ENCODE measurements around the gene GRIK1.

Gene GRIK1

GRCh38 chr21:29949991-29950390 is 10.2 kb upstream of the GRIK1 start:
- H3K9me3 ChIP-seq (ENCODE audit: control insufficient read depth, low read length), result no peaks in the 10 kb centered on the region

GRCh38 chr21:29947119-29947518 is 7.3 kb upstream of the GRIK1 start:
- Histone ChIP-seq H3K4ac (ENCODE audit: low read depth in 1 of 2, low read length in 2 of 2) (no peak overlapping the region), H2BK120ac (ENCODE audit: low read depth, low read length) (no peak overlapping the region), H3K27me3 (ENCODE audit: control insufficient read depth in 1 of 2, insufficient read depth in 1 of 2, low read length in 2 of 2) (peaks cover 9 to 10% of the 10 kb centered on the region in 2 experiments), H2AK5ac (ENCODE audit: low read length, severe bottlenecking) (no peak overlapping the region), H4K8ac (ENCODE audit: low read length) (no peak overlapping the region), H3K4me3 (ENCODE audit: insufficient read depth in 1 of 2, low read depth in 1 of 2, low read length in 2 of 2) (no peak overlapping the region), H3K79me1 (replicated peaks; ENCODE audit: low read length, poor library complexity, severe bottlenecking) (no peaks in the 10 kb centered on the region), H3K27ac (ENCODE audit: low read length, poor library complexity, severe bottlenecking) (no peak overlapping the region), H3K23ac (ENCODE audit: low read length in 2 of 2) (no peak overlapping the region), H2BK15ac (ENCODE audit: low read depth, poor library complexity, severe bottlenecking) (no peak overlapping the region), H3K4me1 (ENCODE audit: control insufficient read depth, insufficient read depth, low read depth, low read length) (no peaks in the 10 kb centered on the region), H3K18ac (ENCODE audit: low read depth in 1 of 2, low read length in 2 of 2) (no peak overlapping the region), H3K9me3 (ENCODE audit: control insufficient read depth, low read length) (no peaks in the 10 kb centered on the region), H4K91ac (ENCODE audit: low read length) (no peak overlapping the region), H3K36me3 (ENCODE audit: control insufficient read depth in 1 of 2, insufficient read depth in 2 of 2, low read depth in 1 of 2, low read length in 2 of 2) (no peaks in the 10 kb centered on the region), H2AFZ (ENCODE audit: low read depth, low read length) (no peak overlapping the region), H3K9ac (ENCODE audit: low read length) (no peak overlapping the region), H2BK5ac (ENCODE audit: low read depth, low read length, poor library complexity, severe bottlenecking) (no peak overlapping the region), H3K14ac (ENCODE audit: low read length in 2 of 2) (no peak overlapping the region), H2BK12ac (ENCODE audit: low read length in 2 of 2) (no peak overlapping the region), H3K4me2 (ENCODE audit: low read length, poor library complexity, severe bottlenecking) (no peak overlapping the region)
- 80% methylated on average over 9 of the region's 9 CpGs for WGBS
- no peak for DNase-seq

More at GRCh38 chr21:29949991-29950390, 10.2 kb upstream of the GRIK1 start:
- Histone ChIP-seq H3K14ac (ENCODE audit: low read length in 2 of 2) (no peak overlapping the region), H2AFZ (ENCODE audit: low read depth, low read length) (no peak overlapping the region), H3K23ac (ENCODE audit: low read length in 2 of 2) (no peak overlapping the region), H2AK5ac (ENCODE audit: low read length, severe bottlenecking) (no peak overlapping the region), H3K4ac (ENCODE audit: low read depth in 1 of 2, low read length in 2 of 2) (no peak overlapping the region), H3K27ac (ENCODE audit: low read length, poor library complexity, severe bottlenecking) (no peak overlapping the region), H3K4me3 (ENCODE audit: insufficient read depth in 1 of 2, low read depth in 1 of 2, low read length in 2 of 2) (no peak overlapping the region), H2BK120ac (ENCODE audit: low read depth, low read length) (no peak overlapping the region), H3K36me3 (ENCODE audit: control insufficient read depth in 1 of 2, insufficient read depth in 2 of 2, low read depth in 1 of 2, low read length in 2 of 2) (no peaks in the 10 kb centered on the region), H4K8ac (ENCODE audit: low read length) (no peak overlapping the region), H3K27me3 (ENCODE audit: control insufficient read depth in 1 of 2, insufficient read depth in 1 of 2, low read length in 2 of 2) (peaks cover 0 to 10% of the 10 kb centered on the region in 2 experiments), H3K9ac (ENCODE audit: low read length) (no peak overlapping the region), H3K18ac (ENCODE audit: low read depth in 1 of 2, low read length in 2 of 2) (no peak overlapping the region), H2BK15ac (ENCODE audit: low read depth, poor library complexity, severe bottlenecking) (no peak overlapping the region), H3K4me2 (ENCODE audit: low read length, poor library complexity, severe bottlenecking) (no peak overlapping the region), H2BK12ac (ENCODE audit: low read length in 2 of 2) (no peak overlapping the region), H4K91ac (ENCODE audit: low read length) (no peak overlapping the region), H3K4me1 (ENCODE audit: control insufficient read depth, insufficient read depth, low read depth, low read length) (no peaks in the 10 kb centered on the region), H3K79me1 (replicated peaks; ENCODE audit: low read length, poor library complexity, severe bottlenecking) (no peaks in the 10 kb centered on the region), H2BK5ac (ENCODE audit: low read depth, low read length, poor library complexity, severe bottlenecking) (no peak overlapping the region)
- 100% methylated on average over 1 of the region's 1 CpG for WGBS
- DNase-seq, result no peak

GRCh38 chr21:29943885-29944284 is 4.1 kb upstream of the GRIK1 start:
- Histone ChIP-seq H3K18ac (ENCODE audit: low read depth in 1 of 2, low read length in 2 of 2) (no peak overlapping the region), H2AFZ (ENCODE audit: low read depth, low read length) (no peak overlapping the region), H2AK5ac (ENCODE audit: low read length, severe bottlenecking) (no peak overlapping the region), H4K8ac (ENCODE audit: low read length) (no peak overlapping the region), H3K27me3 (ENCODE audit: control insufficient read depth in 1 of 2, insufficient read depth in 1 of 2, low read length in 2 of 2) (peaks cover 35 to 42% of the 10 kb centered on the region in 2 experiments), H4K91ac (ENCODE audit: low read length) (no peak overlapping the region), H3K27ac (ENCODE audit: low read length, poor library complexity, severe bottlenecking) (no peak overlapping the region), H3K4ac (ENCODE audit: low read depth in 1 of 2, low read length in 2 of 2) (no peak overlapping the region), H2BK120ac (ENCODE audit: low read depth, low read length) (no peak overlapping the region), H2BK15ac (ENCODE audit: low read depth, poor library complexity, severe bottlenecking) (no peak overlapping the region), H3K9ac (ENCODE audit: low read length) (no peak overlapping the region), H3K9me3 (ENCODE audit: control insufficient read depth, low read length) (no peaks in the 10 kb centered on the region), H2BK12ac (ENCODE audit: low read length in 2 of 2) (no peak overlapping the region), H3K4me3 (ENCODE audit: insufficient read depth in 1 of 2, low read depth in 1 of 2, low read length in 2 of 2) (no peak overlapping the region), H3K23ac (ENCODE audit: low read length in 2 of 2) (no peak overlapping the region), H3K4me1 (ENCODE audit: control insufficient read depth, insufficient read depth, low read depth, low read length) (peaks cover 8% of the 10 kb centered on the region), H3K4me2 (ENCODE audit: low read length, poor library complexity, severe bottlenecking) (no peak overlapping the region), H3K14ac (ENCODE audit: low read length in 2 of 2) (no peak overlapping the region), H3K36me3 (ENCODE audit: control insufficient read depth in 1 of 2, insufficient read depth in 2 of 2, low read depth in 1 of 2, low read length in 2 of 2) (no peaks in the 10 kb centered on the region), H3K79me1 (replicated peaks; ENCODE audit: low read length, poor library complexity, severe bottlenecking) (no peaks in the 10 kb centered on the region), H2BK5ac (ENCODE audit: low read depth, low read length, poor library complexity, severe bottlenecking) (no peak overlapping the region)
- no peak for DNase-seq
- WGBS, result 69% methylated on average over 4 of the region's 4 CpGs

- no CpG with 5 or more reads among the region's 1 CpG for WGBS
- Histone ChIP-seq H2BK12ac (ENCODE audit: low read length in 2 of 2) (no peak overlapping the region), H2BK120ac (ENCODE audit: low read depth, low read length) (no peak overlapping the region), H3K79me1 (replicated peaks; ENCODE audit: low read length, poor library complexity, severe bottlenecking) (no peaks in the 10 kb centered on the region), H3K4me2 (ENCODE audit: low read length, poor library complexity, severe bottlenecking) (no peak overlapping the region), H3K4me1 (ENCODE audit: control insufficient read depth, insufficient read depth, low read depth, low read length) (peaks cover 9% of the 10 kb centered on the region), H3K27me3 (ENCODE audit: control insufficient read depth in 1 of 2, insufficient read depth in 1 of 2, low read length in 2 of 2) (peaks cover 49 to 60% of the 10 kb centered on the region in 2 experiments), H4K91ac (ENCODE audit: low read length) (no peak overlapping the region), H2BK5ac (ENCODE audit: low read depth, low read length, poor library complexity, severe bottlenecking) (no peak overlapping the region), H2AFZ (ENCODE audit: low read depth, low read length) (no peak overlapping the region), H3K9ac (ENCODE audit: low read length) (no peak overlapping the region), H2AK5ac (ENCODE audit: low read length, severe bottlenecking) (no peak overlapping the region), H3K4me3 (ENCODE audit: insufficient read depth in 1 of 2, low read depth in 1 of 2, low read length in 2 of 2) (no peak overlapping the region), H3K18ac (ENCODE audit: low read depth in 1 of 2, low read length in 2 of 2) (no peak overlapping the region), H3K9me3 (ENCODE audit: control insufficient read depth, low read length) (no peaks in the 10 kb centered on the region), H3K27ac (ENCODE audit: low read length, poor library complexity, severe bottlenecking) (no peak overlapping the region), H3K23ac (ENCODE audit: low read length in 2 of 2) (no peak overlapping the region), H3K14ac (ENCODE audit: low read length in 2 of 2) (no peak overlapping the region), H3K4ac (ENCODE audit: low read depth in 1 of 2, low read length in 2 of 2) (no peak overlapping the region), H3K36me3 (ENCODE audit: control insufficient read depth in 1 of 2, insufficient read depth in 2 of 2, low read depth in 1 of 2, low read length in 2 of 2) (no peaks in the 10 kb centered on the region), H4K8ac (ENCODE audit: low read length) (no peak overlapping the region), H2BK15ac (ENCODE audit: low read depth, poor library complexity, severe bottlenecking) (no peak overlapping the region)
- no peak for DNase-seq
Observed at GRCh38 chr21:29942034-29942433, 2.2 kb upstream of the GRIK1 start.

Data from mesenchymal stem cell (in vitro differentiated cells and primary cell).